GM13976 (cell line): ENCODE measurements around the gene EIF4G1.

ENCODE experiments used
- DNase-seq: peaks from one replicate; pipeline ENCODE4 v3.0.0; 2012; ENCODE audit warnings: low spot score
- CTCF ChIP-seq: IDR thresholded peaks from 2 replicates; pipeline ENCODE4 v1.5.1; 2012; ENCODE audit warnings: borderline replicate concordance, mild to moderate bottlenecking; ENCODE audit not compliant: insufficient read depth; ENCODE audit errors: extremely low read depth, missing control alignments, control extremely low read depth
- in situ Hi-C: fragments of 300-500 bp; cut with MboI; formaldehyde crosslinking; loops from one replicate; pipeline ENCODE4 v1.12.0; 2022; ENCODE audit warnings: low sequenced_read_pairs, mixed read lengths, inconsistent platforms; ENCODE audit not compliant: unreplicated experiment

EIF4G1 gene

GRCh38 chr3:184291738-184292445 is 22.5 kb upstream of the EIF4G1 start:
- DNase-seq, result no peak
- in situ Hi-C loops, result no loop called here
- TF ChIP-seq CTCF, result no peak

- no peak for DNase-seq
- in situ Hi-C loops, result no loop called here
Observed at GRCh38 chr3:184295771-184296170, 18.6 kb upstream of the EIF4G1 start.

GRCh38 chr3:184296616-184297015 is 17.8 kb upstream of the EIF4G1 start:
- no peak for TF ChIP-seq CTCF
- no peak for DNase-seq
- in situ Hi-C loops, result no loop called here

More at GRCh38 chr3:184295771-184296170, 18.6 kb upstream of the EIF4G1 start:
- no peak for TF ChIP-seq CTCF

- in situ Hi-C loops, result no loop called here
- peak; percentile 99 for DNase-seq
- no peak for TF ChIP-seq CTCF
Observed at GRCh38 chr3:184298759-184299487, 15.5 kb upstream of the EIF4G1 start, which contains the start of gene PSMD2. TSS of gene PSMD2 (plus strand) at chr3:184299241. CDS start at chr3:184299267, 26 bp downstream.

GRCh38 chr3:184299488-184300377 is 14.7 kb upstream of the EIF4G1 start:
- no peak for DNase-seq
- in situ Hi-C loops, result no loop called here
- no peak for TF ChIP-seq CTCF

- no peak for DNase-seq
- TF ChIP-seq CTCF, result no peak
- in situ Hi-C loops, result no loop called here
Observed at GRCh38 chr3:184300378-184300720, 14.1 kb upstream of the EIF4G1 start.
